NT2/D1 (cell line): ENCODE measurements around the gene TMBIM6.
"Not testable (repeated sequence)": the region's sequence is repeated elsewhere in the genome, so short reads cannot be mapped to it uniquely, and the experiment has no call there.

Source experiments
- DNase-seq: peaks from one replicate; pipeline ENCODE4 v3.0.0-alpha.2; 2011; ENCODE audit warnings: low read depth, low spot score
- H3K27me3 ChIP-seq: 2 replicates; pipeline ENCODE4 v1.6.0; 2011; ENCODE audit warnings: mild to moderate bottlenecking; ENCODE audit not compliant: insufficient read length, insufficient read depth
- H3K36me3 ChIP-seq: 2 replicates; pipeline ENCODE4 v1.6.1; 2011; ENCODE audit warnings: mild to moderate bottlenecking, low read length, mixed read lengths; ENCODE audit not compliant: insufficient read depth, insufficient read length
- H3K4me1 ChIP-seq: 2 replicates; pipeline ENCODE4 v1.5.1; 2011; ENCODE audit not compliant: insufficient read depth, insufficient read length
- H3K4me3 ChIP-seq: 2 replicates; pipeline ENCODE4 v1.5.1; 2011; ENCODE audit warnings: low read depth; ENCODE audit not compliant: insufficient read length
- H3K9ac ChIP-seq: 2 replicates; pipeline ENCODE4 v1.6.0; 2011; ENCODE audit warnings: low read depth; ENCODE audit not compliant: insufficient read length
- H3K9me3 ChIP-seq: 2 replicates; pipeline ENCODE4 v1.5.1; 2011; ENCODE audit warnings: mild to moderate bottlenecking, low read length; ENCODE audit not compliant: insufficient read depth
- SUZ12 ChIP-seq: IDR thresholded peaks from 2 replicates; pipeline ENCODE4 v1.6.1; 2011; ENCODE audit not compliant: insufficient read length, insufficient read depth; ENCODE audit errors: extremely low read depth
- YY1 ChIP-seq: IDR thresholded peaks from 2 replicates; pipeline ENCODE4 v1.6.1; 2011; ENCODE audit not compliant: insufficient read length, insufficient read depth
- ZNF274 ChIP-seq: IDR thresholded peaks from 2 replicates; pipeline ENCODE4 v1.6.1; 2011; ENCODE audit warnings: mild to moderate bottlenecking, low read depth, low read length

The TMBIM6 gene

DNA sequence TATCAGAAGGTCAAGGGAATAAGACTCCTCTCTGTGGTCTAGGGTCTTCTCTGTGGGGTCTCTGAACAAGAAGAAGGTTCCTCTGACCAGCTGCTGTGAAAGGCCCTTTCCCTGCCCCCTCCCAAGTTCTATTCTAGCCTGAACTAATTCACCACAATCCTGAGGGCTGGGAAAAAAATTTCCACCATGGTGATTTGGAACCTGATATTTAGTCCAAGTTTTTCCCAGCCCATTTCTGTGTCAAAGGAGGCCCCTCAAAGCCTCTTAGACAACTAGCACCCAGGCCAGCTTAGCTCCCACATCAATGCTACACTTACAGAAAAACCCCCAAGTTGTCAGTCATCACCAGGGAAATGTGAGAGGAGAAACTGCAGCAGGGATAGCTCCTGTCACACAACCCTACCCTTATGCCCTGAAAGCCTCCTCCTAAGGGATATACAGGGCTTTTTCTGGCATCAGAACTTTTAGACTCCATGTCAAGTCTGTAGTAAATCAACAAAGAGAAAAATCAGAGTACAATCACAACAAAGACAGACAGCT lies 38.6 kb upstream of the TMBIM6 start:
- H3K4me1 ChIP-seq: peaks cover 17% of the 10 kb centered on the region
- H3K4me3 ChIP-seq: no peak overlapping the region

GRCh38 chr12:49703647-49704137 lies 37.7 kb upstream of the TMBIM6 start:
- no peak for DNase-seq
- Histone ChIP-seq H3K9me3 (peaks cover 10% of the 10 kb centered on the region; the same call in 1 of the 2 replicates), H3K36me3 (peaks cover 4% of the 10 kb centered on the region), H3K4me3 (no peak overlapping the region), H3K9ac (no peak overlapping the region), H3K4me1 (peaks cover 17% of the 10 kb centered on the region), H3K27me3 (peaks cover 11% of the 10 kb centered on the region)
- TF ChIP-seq YY1 (no peak), ZNF274 (no peak), SUZ12 (no peak)

More for the DNA sequence above, 38.6 kb upstream of the TMBIM6 start:
- Histone ChIP-seq H3K36me3 (peaks cover 4% of the 10 kb centered on the region), H3K9me3 (peaks cover under 1% of the 10 kb centered on the region; the same call in 1 of the 2 replicates), H3K27me3 (peaks cover 2% of the 10 kb centered on the region), H3K9ac (no peak overlapping the region)
- TF ChIP-seq ZNF274 (no peak), YY1 (no peak), SUZ12 (no peak)
- DNase-seq: no peak

- Histone ChIP-seq H3K4me1 (peaks cover 13% of the 10 kb centered on the region), H3K27me3 (peaks cover 25% of the 10 kb centered on the region), H3K9me3 (peaks cover 15% of the 10 kb centered on the region; the same call in 1 of the 2 replicates), H3K36me3 (peaks cover 4% of the 10 kb centered on the region), H3K4me3 (peak overlapping the region; percentile 6), H3K9ac (peak overlapping the region; percentile 23)
- no peak for DNase-seq
- TF ChIP-seq SUZ12 (no peak), YY1 (no peak), ZNF274 (no peak)
Measured at GRCh38 chr12:49705479-49706134, 35.8 kb upstream of the TMBIM6 start.

DNA sequence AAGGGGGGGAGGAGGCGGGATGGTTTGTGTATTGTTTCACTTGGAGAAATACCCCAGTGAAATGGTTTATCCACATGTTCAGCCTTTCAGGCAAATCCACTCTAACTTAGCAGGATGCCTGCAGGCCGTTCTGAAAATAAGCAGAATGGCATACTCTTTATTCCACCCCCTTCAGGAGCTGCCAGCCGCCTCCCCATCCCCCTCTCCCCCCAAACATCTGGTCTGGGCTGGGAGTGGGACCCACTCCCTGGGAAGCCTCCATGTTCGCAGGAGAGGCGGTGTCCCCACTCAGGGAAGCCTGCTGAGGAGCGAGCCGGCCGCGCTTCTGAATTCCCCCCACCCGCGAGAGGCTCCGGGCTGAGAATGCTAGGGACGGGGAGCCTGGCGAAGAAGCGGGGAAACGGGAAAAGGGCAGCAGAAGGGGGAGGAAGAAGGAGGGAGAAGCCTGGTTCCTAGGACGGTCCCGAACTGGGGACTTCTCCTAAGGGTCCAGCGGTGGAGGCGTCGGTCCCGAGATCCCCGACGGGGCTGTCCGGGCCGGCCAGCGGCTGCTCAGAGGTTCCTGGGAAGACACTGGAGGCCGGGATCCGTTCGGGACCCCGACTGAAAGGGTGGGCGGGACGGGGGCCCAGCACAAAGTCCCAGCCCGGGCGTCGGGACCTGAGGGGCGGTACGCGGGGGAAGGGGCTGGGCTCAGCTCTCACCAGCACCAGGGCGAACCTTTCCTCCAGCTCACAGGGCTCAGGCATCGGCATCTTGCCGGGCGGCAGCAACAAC lies 34.8 kb upstream of the TMBIM6 start:
- Histone ChIP-seq H3K36me3 (peaks cover 4% of the 10 kb centered on the region), H3K4me3 (peak overlapping the region; percentile 69), H3K9me3 (peaks cover 15% of the 10 kb centered on the region; the same call in 1 of the 2 replicates), H3K27me3 (peaks cover 25% of the 10 kb centered on the region), H3K4me1 (peaks cover 13% of the 10 kb centered on the region), H3K9ac (peak overlapping the region; percentile 82)
- TF ChIP-seq YY1 (no peak), SUZ12 (no peak), ZNF274 (no peak)
- DNase-seq: no peak

- DNase-seq: peak; percentile 89
- Histone ChIP-seq H3K27me3 (peaks cover 25% of the 10 kb centered on the region), H3K9ac (peak within 1 kb of the TSS; percentile 82), H3K4me1 (peaks cover 13% of the 10 kb centered on the region), H3K9me3 (peaks cover 15% of the 10 kb centered on the region; the same call in 1 of the 2 replicates), H3K36me3 (peaks cover 4% of the 10 kb centered on the region), H3K4me3 (peak within 1 kb of the TSS; percentile 69)
- no peak for TF ChIP-seq ZNF274
- no peak for TF ChIP-seq YY1
- no peak for TF ChIP-seq SUZ12
Measured at GRCh38 chr12:49707128-49707811, 34.1 kb upstream of the TMBIM6 start, which contains the start of gene FMNL3. Gene FMNL3 (minus strand): TSS chr12:49707405. CDS start chr12:49707180, 225 bp downstream.

GRCh38 chr12:49707812-49708147 lies 33.6 kb upstream of the TMBIM6 start:
- no peak for DNase-seq
- H3K4me1 ChIP-seq: peaks cover 13% of the 10 kb centered on the region
- no peak for TF ChIP-seq YY1
- peaks cover 4% of the 10 kb centered on the region for H3K36me3 ChIP-seq
- H3K4me3 ChIP-seq: no peak overlapping the region
- H3K9me3 ChIP-seq: peaks cover 15% of the 10 kb centered on the region; the same call in 1 of the 2 replicates
- no peak overlapping the region for H3K9ac ChIP-seq
- H3K27me3 ChIP-seq: peaks cover 25% of the 10 kb centered on the region

DNA sequence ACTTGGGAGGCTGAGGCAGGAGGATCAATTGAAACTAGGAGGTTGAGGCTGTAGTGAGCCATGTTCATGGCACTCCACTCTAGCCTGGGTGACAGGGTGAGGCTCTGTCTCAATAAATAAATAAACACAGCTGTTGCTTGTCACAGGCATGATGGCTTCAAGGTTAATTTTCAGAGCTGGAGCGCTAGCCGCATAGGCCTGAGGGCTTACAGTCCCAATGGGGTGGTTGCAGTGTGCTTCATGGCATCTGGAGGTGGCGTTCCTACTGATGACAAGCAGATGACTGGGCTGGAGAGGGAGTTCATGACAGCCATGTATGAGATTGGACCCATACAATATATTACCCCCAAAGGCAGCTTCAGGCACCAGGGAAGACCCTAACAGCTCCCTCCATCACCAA lies 32.5 kb upstream of the TMBIM6 start:
- H3K4me1 ChIP-seq: peaks cover 7% of the 10 kb centered on the region
- H3K9ac ChIP-seq: no peak overlapping the region
- H3K27me3 ChIP-seq: peaks cover 25% of the 10 kb centered on the region
- no peak for TF ChIP-seq YY1
- TF ChIP-seq ZNF274: no peak
- TF ChIP-seq SUZ12: no peak
- DNase-seq: no peak
- H3K4me3 ChIP-seq: no peak overlapping the region
- peaks cover 15% of the 10 kb centered on the region; the same call in 1 of the 2 replicates for H3K9me3 ChIP-seq
- H3K36me3 ChIP-seq: peaks cover 4% of the 10 kb centered on the region

DNA sequence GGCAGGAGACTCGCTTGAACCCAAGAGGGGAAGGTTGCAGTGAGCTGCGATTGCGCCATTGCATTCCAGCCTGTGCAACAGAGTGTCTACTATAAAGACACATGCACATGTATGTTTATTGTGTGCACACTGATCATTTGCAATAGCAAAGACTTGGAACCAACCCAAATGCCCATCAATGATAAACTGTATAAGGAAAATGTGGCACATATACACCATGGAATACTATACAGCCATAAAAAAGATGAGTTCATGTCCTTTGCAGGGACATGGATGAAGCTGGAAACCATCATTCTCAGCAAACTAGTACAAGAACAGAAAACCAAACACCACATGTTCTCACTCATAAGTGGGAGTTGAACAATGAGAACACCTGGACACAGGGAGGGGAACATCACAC lies 27.4 kb upstream of the TMBIM6 start:
- H3K4me1 ChIP-seq, H3K36me3 ChIP-seq, H3K9me3 ChIP-seq, H3K9ac ChIP-seq, H3K4me3 ChIP-seq, DNase-seq: not testable (repeated sequence)
- peaks cover 11% of the 10 kb centered on the region for H3K27me3 ChIP-seq
